Measurements from ENCODE around the gene SMCP. TPM values are rescaled to one million over a fixed set of nuclear protein-coding genes. Genes with fewer than 3 reads are reported as not detected.

Gene SMCP
- total and polyA plus RNA-seq, 2 of the 13 experiments (the other 11 are each of a cell fraction or from before 2014, with no cell fraction given): not detected

- intact Hi-C loops (cut with micrococcal nuclease; ENCODE audit: unreplicated experiment) (no loop called here), in situ Hi-C loops (cut with HindIII; ENCODE audit: extremely low pct_ligation_motif_present, low pct_unique_long_range_greater_than_20kb) (loop anchor here (10.0 kb wide), 1 partner anchor 306 kb away; no protein-coding TSS in a partner anchor)
- Histone ChIP-seq H3K4me1 (ENCODE audit: insufficient read depth, low read length) (no peaks in the 10 kb centered on the region), H3K9ac (ENCODE audit: insufficient read depth, low read depth, low read length) (no peak overlapping the region), H3K4me3 (replicated peaks in 1 of 3; ENCODE audit: insufficient read depth in 1 of 3, low read depth in 2 of 3, low read length in 3 of 3) (no peak overlapping the region), H2AFZ (ENCODE audit: low read length) (no peak overlapping the region), H4K20me1 (ENCODE audit: insufficient read depth, low read length) (no peaks in the 10 kb centered on the region), H3K79me2 (ENCODE audit: insufficient read depth, low read length) (no peaks in the 10 kb centered on the region), H3K9me3 (ENCODE audit: low read length) (no peaks in the 10 kb centered on the region), H3K27me3 (ENCODE audit: control insufficient read depth in 1 of 2, insufficient read depth in 2 of 2, low read length in 2 of 2) (no peaks in the 10 kb centered on the region), H3K36me3 (replicated peaks in 1 of 2; ENCODE audit: control insufficient read depth in 1 of 2, insufficient read depth in 2 of 2, low read length in 2 of 2) (no peaks in the 10 kb centered on the region), H3K27ac (ENCODE audit: extremely low read length, insufficient read depth, low read length) (no peak overlapping the region), H3K4me2 (ENCODE audit: low read depth, low read length) (no peak overlapping the region)
- FAIRE-seq: no peak
- ChIA-PET CTCF (ENCODE audit: low intra/inter-chr PET ratio, low total read pairs) (no interaction called here), POLR2A (no interaction called here)
- no peak for DNase-seq (ENCODE audit: low spot score)
- no TSS peak for BruUV-seq (replicated peaks)
- ATAC-seq: no peak
- TF ChIP-seq ZNF530 (CRISPR knock-in tag; IDR thresholded peaks at IDR 0.05; ENCODE audit: low read depth) (no peak), HNRNPL (IDR thresholded peaks at IDR 0.05; ENCODE audit: low read depth, low read length) (no peak), SNRNP70 (IDR thresholded peaks at IDR 0.05; ENCODE audit: low read depth, low read length) (no peak), REST (IDR thresholded peaks at IDR 0.05; ENCODE audit: borderline replicate concordance in 1 of 2, low read depth in 1 of 2, low read length in 2 of 2) (no peak)
Observed at GRCh38 chr1:152919071-152919470, 40.9 kb downstream of the SMCP start.

GRCh38 chr1:152924191-152924590 lies 46.1 kb downstream of the SMCP start:
- intact Hi-C loops (cut with micrococcal nuclease; ENCODE audit: unreplicated experiment) (no loop called here), in situ Hi-C loops (cut with HindIII; ENCODE audit: extremely low pct_ligation_motif_present, low pct_unique_long_range_greater_than_20kb) (no loop called here)
- Histone ChIP-seq H3K4me1 (ENCODE audit: insufficient read depth, low read length) (peaks cover 6% of the 10 kb centered on the region), H3K27me3 (ENCODE audit: control insufficient read depth in 1 of 2, insufficient read depth in 2 of 2, low read length in 2 of 2) (no peaks in the 10 kb centered on the region), H3K9ac (ENCODE audit: insufficient read depth, low read depth, low read length) (no peak overlapping the region), H3K4me3 (replicated peaks in 1 of 3; ENCODE audit: insufficient read depth in 1 of 3, low read depth in 2 of 3, low read length in 3 of 3) (no peak overlapping the region), H3K36me3 (replicated peaks in 1 of 2; ENCODE audit: control insufficient read depth in 1 of 2, insufficient read depth in 2 of 2, low read length in 2 of 2) (no peaks in the 10 kb centered on the region), H3K4me2 (ENCODE audit: low read depth, low read length) (no peak overlapping the region), H3K27ac (ENCODE audit: extremely low read length, insufficient read depth, low read length) (no peak overlapping the region), H2AFZ (ENCODE audit: low read length) (no peak overlapping the region), H3K9me3 (ENCODE audit: low read length) (no peaks in the 10 kb centered on the region), H3K79me2 (ENCODE audit: insufficient read depth, low read length) (no peaks in the 10 kb centered on the region), H4K20me1 (ENCODE audit: insufficient read depth, low read length) (no peaks in the 10 kb centered on the region)
- no peak for FAIRE-seq
- no TSS peak for BruUV-seq (replicated peaks)
- 4% methylated on average over 2 of the region's 2 CpGs for WGBS (ENCODE audit: low lambda C conversion rate)
- TF ChIP-seq RARA (CRISPR knock-in tag; IDR thresholded peaks at IDR 0.05): no peak
- TF ChIP-seq ZNF644 (CRISPR knock-in tag; IDR thresholded peaks at IDR 0.05; ENCODE audit: low read depth): no peak
- no peak for TF ChIP-seq TBL1XR1 (IDR thresholded peaks at IDR 0.05; ENCODE audit: borderline replicate concordance, low read length, partially characterized antibody)
- no peak for TF ChIP-seq ZNF160 (CRISPR knock-in tag; IDR thresholded peaks at IDR 0.05)
- TF ChIP-seq ZFYVE20 (CRISPR knock-in tag; IDR thresholded peaks at IDR 0.05; ENCODE audit: borderline replicate concordance, low read depth): no peak
- TF ChIP-seq NR3C1 (CRISPR knock-in tag; IDR thresholded peaks at IDR 0.05): no peak
- CTCF ChIA-PET (ENCODE audit: low intra/inter-chr PET ratio, low total read pairs): no interaction called here
- no peak for DNase-seq (ENCODE audit: low spot score)
- POLR2A ChIA-PET: no interaction called here
- ATAC-seq: no peak

Data from HepG2 (cell line).